ENCODE results near the gene ARHGAP9. TPM values are rescaled to one million over a fixed set of nuclear protein-coding genes. Genes with fewer than 3 reads are reported as not detected.
"Not testable (repeated sequence)": the region's sequence is repeated elsewhere in the genome, so short reads cannot be mapped to it uniquely, and the experiment has no call there.

ARHGAP9 gene
- total RNA-seq, 1 experiment from 2014 or later, result not detected

GRCh38 chr12:57518920-57519795, 39.5 kb upstream of the ARHGAP9 start:
- Histone ChIP-seq H3K9me3 (no peaks in the 10 kb centered on the region), H3K4me3 (peak overlapping the region; percentile 93), H3K36me3 (peaks cover 67% of the 10 kb centered on the region), H3K27me3 (no peaks in the 10 kb centered on the region)
- DNase-seq, result peak; percentile 47

- Histone ChIP-seq H3K27me3 (no peaks in the 10 kb centered on the region), H3K36me3 (peaks cover 64% of the 10 kb centered on the region), H3K9me3 (no peaks in the 10 kb centered on the region), H3K4me3 (peak overlapping the region; percentile 93)
- no peak for DNase-seq
Measured at GRCh38 chr12:57518176-57518919, 38.7 kb upstream of the ARHGAP9 start.

GRCh38 chr12:57517718-57518117, 38.1 kb upstream of the ARHGAP9 start:
- H3K27me3 ChIP-seq, DNase-seq, H3K9me3 ChIP-seq, H3K4me3 ChIP-seq: not testable (repeated sequence)
- peaks cover 69% of the 10 kb centered on the region for H3K36me3 ChIP-seq

- DNase-seq, result peak; percentile 71
- H3K9me3 ChIP-seq, result no peaks in the 10 kb centered on the region
- peaks cover 75% of the 10 kb centered on the region for H3K36me3 ChIP-seq
- H3K4me3 ChIP-seq, result no peak overlapping the region
- H3K27me3 ChIP-seq, result no peaks in the 10 kb centered on the region
Measured at GRCh38 chr12:57517187-57517586, 37.5 kb upstream of the ARHGAP9 start.

- peak; percentile 31 for DNase-seq
- Histone ChIP-seq H3K27me3 (no peaks in the 10 kb centered on the region), H3K36me3 (peaks cover 80% of the 10 kb centered on the region), H3K4me3 (no peak overlapping the region), H3K9me3 (no peaks in the 10 kb centered on the region)
Measured at GRCh38 chr12:57516617-57517153, 37.0 kb upstream of the ARHGAP9 start.

- Histone ChIP-seq H3K4me3 (no peak overlapping the region), H3K27me3 (no peaks in the 10 kb centered on the region), H3K9me3 (no peaks in the 10 kb centered on the region), H3K36me3 (peaks cover 86% of the 10 kb centered on the region)
- DNase-seq, result no peak
Measured at GRCh38 chr12:57515934-57516541, 36.4 kb upstream of the ARHGAP9 start.

GRCh38 chr12:57515408-57515933, 35.8 kb upstream of the ARHGAP9 start:
- Histone ChIP-seq H3K4me3 (no peak overlapping the region), H3K27me3 (no peaks in the 10 kb centered on the region), H3K36me3 (peaks cover 92% of the 10 kb centered on the region), H3K9me3 (no peaks in the 10 kb centered on the region)
- DNase-seq, result no peak

- no peaks in the 10 kb centered on the region for H3K27me3 ChIP-seq
- peaks cover 93% of the 10 kb centered on the region for H3K36me3 ChIP-seq
- H3K9me3 ChIP-seq, result no peaks in the 10 kb centered on the region
- no peak for DNase-seq
- no peak overlapping the region for H3K4me3 ChIP-seq
Measured at GRCh38 chr12:57514720-57515407, 35.2 kb upstream of the ARHGAP9 start.

- not testable (repeated sequence) for H3K4me3 ChIP-seq, H3K9me3 ChIP-seq, H3K27me3 ChIP-seq, DNase-seq
- H3K36me3 ChIP-seq, result peaks cover 93% of the 10 kb centered on the region
Measured at GRCh38 chr12:57514246-57514645, 34.6 kb upstream of the ARHGAP9 start.

GRCh38 chr12:57513677-57514076, 34.0 kb upstream of the ARHGAP9 start:
- not testable (repeated sequence) for H3K9me3 ChIP-seq, H3K27me3 ChIP-seq, H3K4me3 ChIP-seq, DNase-seq
- peaks cover 93% of the 10 kb centered on the region for H3K36me3 ChIP-seq

GRCh38 chr12:57513266-57513665, 33.6 kb upstream of the ARHGAP9 start:
- Histone ChIP-seq H3K4me3 (no peak overlapping the region), H3K27me3 (no peaks in the 10 kb centered on the region), H3K9me3 (no peaks in the 10 kb centered on the region), H3K36me3 (peaks cover 90% of the 10 kb centered on the region)
- DNase-seq, result no peak

GRCh38 chr12:57512665-57513064, 33.0 kb upstream of the ARHGAP9 start:
- DNase-seq, result no peak
- Histone ChIP-seq H3K36me3 (peaks cover 84% of the 10 kb centered on the region), H3K9me3 (no peaks in the 10 kb centered on the region), H3K4me3 (no peak overlapping the region), H3K27me3 (no peaks in the 10 kb centered on the region)

GRCh38 chr12:57511588-57512325, 32.1 kb upstream of the ARHGAP9 start:
- DNase-seq, result no peak
- Histone ChIP-seq H3K9me3 (no peaks in the 10 kb centered on the region), H3K4me3 (no peak overlapping the region), H3K27me3 (no peaks in the 10 kb centered on the region), H3K36me3 (peaks cover 75% of the 10 kb centered on the region)

- no peaks in the 10 kb centered on the region for H3K9me3 ChIP-seq
- H3K4me3 ChIP-seq, result no peak overlapping the region
- DNase-seq, result no peak
- peaks cover 72% of the 10 kb centered on the region for H3K36me3 ChIP-seq
- H3K27me3 ChIP-seq, result no peaks in the 10 kb centered on the region
Measured at GRCh38 chr12:57511161-57511560, 31.5 kb upstream of the ARHGAP9 start.

- H3K27me3 ChIP-seq, H3K4me3 ChIP-seq, DNase-seq, H3K9me3 ChIP-seq: not testable (repeated sequence)
- H3K36me3 ChIP-seq, result peaks cover 70% of the 10 kb centered on the region
Measured at GRCh38 chr12:57507796-57508195, 28.1 kb upstream of the ARHGAP9 start.

GRCh38 chr12:57506541-57506940, 26.9 kb upstream of the ARHGAP9 start:
- H3K4me3 ChIP-seq, DNase-seq, H3K27me3 ChIP-seq, H3K9me3 ChIP-seq: not testable (repeated sequence)
- peaks cover 67% of the 10 kb centered on the region for H3K36me3 ChIP-seq
